NCI-H524 (cell line): Measurements from ENCODE around the gene SYDE2.
A peak's percentile ranks its signal among the peaks of the same experiment; 100 is the strongest.
"Not testable (repeated sequence)": the region's sequence is repeated elsewhere in the genome, so short reads cannot be mapped to it uniquely, and the experiment has no call there.

Experiments
- DNase-seq, 2 experiments: peaks; one replicate each; lab custom pipeline; 2025; lab: John Stamatoyannopoulos, UW

SYDE2 gene, protein sequence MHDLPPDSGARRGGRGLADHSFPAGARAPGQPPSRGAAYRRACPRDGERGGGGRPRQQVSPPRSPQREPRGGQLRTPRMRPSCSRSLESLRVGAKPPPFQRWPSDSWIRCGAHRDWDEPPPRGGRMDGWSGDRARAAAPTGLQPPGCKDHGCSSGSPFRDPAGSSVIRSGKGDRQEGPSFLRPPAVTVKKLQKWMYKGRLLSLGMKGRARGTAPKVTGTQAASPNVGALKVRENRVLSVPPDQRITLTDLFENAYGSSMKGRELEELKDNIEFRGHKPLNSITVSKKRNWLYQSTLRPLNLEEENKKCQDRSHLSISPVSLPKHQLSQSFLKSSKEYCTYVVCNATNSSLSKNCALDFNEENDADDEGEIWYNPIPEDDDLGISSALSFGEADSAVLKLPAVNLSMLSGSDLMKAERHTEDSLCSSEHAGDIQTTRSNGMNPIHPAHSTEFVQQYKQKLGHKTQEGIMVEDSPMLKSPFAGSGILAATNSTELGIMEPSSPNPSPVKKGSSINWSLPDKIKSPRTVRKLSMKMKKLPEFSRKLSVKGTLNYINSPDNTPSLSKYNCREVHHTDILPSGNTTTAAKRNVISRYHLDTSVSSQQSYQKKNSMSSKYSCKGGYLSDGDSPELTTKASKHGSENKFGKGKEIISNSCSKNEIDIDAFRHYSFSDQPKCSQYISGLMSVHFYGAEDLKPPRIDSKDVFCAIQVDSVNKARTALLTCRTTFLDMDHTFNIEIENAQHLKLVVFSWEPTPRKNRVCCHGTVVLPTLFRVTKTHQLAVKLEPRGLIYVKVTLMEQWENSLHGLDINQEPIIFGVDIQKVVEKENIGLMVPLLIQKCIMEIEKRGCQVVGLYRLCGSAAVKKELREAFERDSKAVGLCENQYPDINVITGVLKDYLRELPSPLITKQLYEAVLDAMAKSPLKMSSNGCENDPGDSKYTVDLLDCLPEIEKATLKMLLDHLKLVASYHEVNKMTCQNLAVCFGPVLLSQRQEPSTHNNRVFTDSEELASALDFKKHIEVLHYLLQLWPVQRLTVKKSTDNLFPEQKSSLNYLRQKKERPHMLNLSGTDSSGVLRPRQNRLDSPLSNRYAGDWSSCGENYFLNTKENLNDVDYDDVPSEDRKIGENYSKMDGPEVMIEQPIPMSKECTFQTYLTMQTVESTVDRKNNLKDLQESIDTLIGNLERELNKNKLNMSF

DNA sequence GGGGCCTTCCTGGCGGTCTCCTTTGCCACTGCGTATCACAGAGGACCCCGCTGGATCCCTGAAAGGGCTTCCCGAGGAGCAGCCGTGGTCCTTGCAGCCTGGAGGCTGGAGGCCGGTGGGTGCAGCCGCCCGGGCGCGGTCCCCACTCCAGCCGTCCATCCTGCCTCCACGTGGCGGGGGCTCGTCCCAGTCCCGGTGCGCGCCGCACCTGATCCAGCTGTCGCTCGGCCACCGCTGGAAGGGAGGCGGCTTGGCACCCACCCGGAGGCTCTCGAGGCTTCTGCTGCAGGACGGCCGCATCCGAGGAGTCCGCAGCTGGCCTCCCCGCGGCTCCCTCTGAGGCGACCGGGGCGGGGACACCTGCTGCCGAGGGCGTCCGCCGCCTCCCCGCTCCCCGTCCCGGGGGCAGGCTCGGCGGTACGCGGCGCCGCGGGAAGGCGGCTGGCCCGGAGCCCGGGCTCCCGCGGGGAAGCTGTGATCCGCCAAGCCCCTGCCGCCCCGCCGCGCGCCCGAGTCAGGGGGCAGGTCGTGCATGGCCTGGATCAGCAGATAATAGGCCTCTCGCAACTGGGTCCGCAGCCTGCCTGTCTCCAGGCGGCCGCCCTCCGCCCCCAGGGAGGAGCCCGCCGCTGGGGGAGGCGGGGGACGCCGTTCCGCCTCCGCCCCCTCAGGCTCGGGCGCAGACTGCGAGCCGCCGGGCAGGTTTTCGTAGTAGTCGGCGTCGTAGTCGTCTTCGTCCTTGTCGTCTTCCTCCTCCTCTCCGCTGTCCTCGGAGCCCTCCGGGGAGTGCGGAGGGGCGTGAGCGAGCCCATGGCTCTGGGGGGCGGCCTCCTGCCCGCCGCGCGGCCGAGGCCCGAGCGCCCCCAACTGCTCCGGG is at the start of gene SYDE2:
TSS of gene SYDE2 (minus strand) at position 554 of the 877 bp plus-strand sequence. CDS start at position 534, 20 bp downstream.
- peak; percentile 38 to 69 for DNase-seq

GRCh38 chr1:85249042-85249441 is 48.2 kb upstream of the SYDE2 start:
- DNase-seq, result not testable (repeated sequence)

DNA sequence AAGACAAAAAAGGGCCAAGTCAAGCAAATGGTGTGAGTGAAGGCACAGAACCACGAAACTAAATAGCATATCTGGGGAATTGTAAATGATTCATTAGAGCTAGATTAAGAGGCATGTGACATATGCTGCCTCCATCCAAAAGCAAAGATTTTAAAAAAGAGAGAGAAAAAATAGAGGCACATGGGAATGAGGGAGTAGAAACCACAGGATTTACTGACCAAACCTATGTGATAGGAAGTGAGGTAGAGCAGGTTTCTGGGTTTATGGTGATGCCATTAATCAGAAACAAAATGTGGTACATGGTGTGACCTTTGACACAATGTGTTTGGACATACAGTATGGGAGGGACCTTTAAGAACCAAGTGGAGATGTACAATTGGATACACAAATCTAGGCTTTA is 45.1 kb upstream of the SYDE2 start:
- peak in 1 of 2 experiments; percentile 18 for DNase-seq

GRCh38 chr1:85245456-85245855 is 44.6 kb upstream of the SYDE2 start:
- no peak for DNase-seq

DNA sequence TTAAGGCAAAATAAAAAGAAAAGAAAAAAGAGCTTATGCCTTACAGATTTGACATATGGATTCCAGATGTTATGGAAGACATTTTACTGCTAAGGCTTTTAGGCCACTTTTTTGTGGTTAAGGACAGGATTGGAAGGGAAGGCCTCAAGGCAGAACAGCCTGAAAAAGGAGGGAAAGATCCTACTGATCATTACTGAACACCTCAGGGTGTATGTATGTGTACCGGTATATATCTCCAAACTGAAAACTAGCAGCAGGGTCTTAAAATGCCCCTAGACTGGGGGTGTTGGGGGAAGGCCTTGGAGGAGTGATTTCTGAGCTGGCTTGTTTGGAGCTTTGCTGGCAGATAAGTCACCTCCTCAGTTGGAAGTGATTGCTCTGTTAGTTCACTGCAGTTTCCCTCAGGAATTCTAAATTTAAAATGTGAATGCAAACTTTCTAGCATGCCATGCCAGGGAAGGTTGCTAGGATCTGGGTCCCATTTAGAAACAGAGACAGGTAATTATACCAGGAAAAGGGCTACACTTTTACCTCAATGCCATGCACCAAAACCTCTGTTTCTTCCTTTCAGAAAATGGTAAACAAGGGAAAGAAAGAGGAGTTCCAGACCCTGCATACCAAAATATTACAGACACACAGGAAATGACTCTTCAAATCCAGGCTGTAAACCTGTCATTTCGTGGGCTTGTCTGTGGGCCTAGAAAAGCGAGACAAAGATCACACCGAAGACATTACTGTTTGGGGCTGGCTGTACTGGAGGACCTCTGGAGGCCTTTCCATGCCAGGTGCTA is 43.6 kb upstream of the SYDE2 start:
- peak; percentile 4 to 45 for DNase-seq

DNA sequence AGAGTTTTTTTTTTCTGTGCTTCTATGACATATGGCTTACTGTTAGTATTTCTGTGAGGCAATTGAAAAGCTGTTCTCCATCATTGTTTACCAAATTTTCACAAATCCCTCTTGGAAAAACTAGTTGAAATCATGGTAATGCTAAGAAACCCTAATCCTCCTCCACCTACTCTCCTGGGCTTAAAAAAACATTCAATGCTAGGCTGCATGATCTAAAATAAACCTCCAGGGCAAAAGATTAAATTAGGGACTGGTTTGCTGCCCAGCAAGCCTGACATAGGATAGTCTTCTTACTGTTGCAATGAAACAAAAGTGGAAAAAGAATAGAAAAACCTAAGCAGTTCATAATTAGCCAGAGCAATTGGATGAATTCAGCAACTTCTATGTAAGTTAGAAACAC is 42.6 kb upstream of the SYDE2 start:
- peak; percentile 24 to 77 for DNase-seq

DNA sequence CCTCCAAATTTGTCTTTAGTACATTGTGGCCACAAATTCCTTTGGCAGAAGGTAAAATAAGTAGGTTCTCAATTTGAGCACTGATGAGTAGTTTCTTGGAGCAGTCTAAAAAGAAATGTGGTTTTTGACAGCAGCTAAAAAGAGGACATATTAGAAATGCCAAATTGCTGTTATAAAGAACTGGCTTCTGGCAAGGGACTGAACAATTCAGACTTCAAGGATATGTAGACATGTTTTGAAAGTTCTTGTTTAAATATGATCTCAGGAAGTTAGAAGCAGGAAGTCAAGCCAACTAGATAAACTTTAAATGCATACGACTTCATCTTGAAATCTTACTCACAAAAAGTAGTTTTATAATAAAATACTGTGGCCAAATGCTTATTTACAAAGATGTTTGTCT is 39.8 kb upstream of the SYDE2 start:
- no peak for DNase-seq

- peak; percentile 55 to 68 for DNase-seq
Measured at GRCh38 chr1:85240174-85240601, 39.4 kb upstream of the SYDE2 start.

- DNase-seq, result no peak
Measured at GRCh38 chr1:85237613-85238012, 36.8 kb upstream of the SYDE2 start.

DNA sequence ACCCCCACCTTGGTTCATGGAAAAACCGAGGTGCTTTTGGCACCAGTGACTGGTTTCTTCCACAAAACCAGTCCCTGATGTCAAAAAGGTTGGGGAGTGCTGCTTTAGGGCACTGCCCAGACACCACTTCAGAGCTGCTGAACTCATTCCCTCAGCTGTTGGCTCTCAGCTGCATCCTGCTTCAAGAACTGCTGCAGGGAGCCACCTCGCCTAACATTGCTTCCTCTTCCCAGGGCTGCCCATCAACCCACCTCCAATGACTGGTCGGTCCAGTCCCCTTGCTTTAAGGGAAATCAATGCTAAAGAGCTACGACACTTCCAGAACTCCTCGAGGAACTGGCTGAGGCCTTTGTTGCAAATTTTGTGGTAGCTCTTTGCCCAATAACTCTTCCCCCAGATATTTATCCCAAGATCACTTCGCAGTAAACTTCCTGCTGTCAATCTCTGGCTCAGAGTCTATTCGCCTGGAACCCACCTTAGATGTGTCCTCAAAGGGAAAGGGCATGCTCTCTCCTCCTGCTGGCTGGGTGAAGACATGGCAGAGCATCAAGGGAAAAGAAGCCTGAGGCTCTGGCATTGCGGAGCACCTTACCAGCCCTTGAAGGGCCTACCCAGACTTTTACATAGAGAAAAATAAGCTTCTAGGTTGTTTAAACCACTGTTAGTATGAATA is 29.6 kb upstream of the SYDE2 start:
- DNase-seq, result no peak

- no peak for DNase-seq
Measured at GRCh38 chr1:85229574-85230097, 28.8 kb upstream of the SYDE2 start.

GRCh38 chr1:85228972-85229371 is 28.2 kb upstream of the SYDE2 start:
- no peak for DNase-seq

DNA sequence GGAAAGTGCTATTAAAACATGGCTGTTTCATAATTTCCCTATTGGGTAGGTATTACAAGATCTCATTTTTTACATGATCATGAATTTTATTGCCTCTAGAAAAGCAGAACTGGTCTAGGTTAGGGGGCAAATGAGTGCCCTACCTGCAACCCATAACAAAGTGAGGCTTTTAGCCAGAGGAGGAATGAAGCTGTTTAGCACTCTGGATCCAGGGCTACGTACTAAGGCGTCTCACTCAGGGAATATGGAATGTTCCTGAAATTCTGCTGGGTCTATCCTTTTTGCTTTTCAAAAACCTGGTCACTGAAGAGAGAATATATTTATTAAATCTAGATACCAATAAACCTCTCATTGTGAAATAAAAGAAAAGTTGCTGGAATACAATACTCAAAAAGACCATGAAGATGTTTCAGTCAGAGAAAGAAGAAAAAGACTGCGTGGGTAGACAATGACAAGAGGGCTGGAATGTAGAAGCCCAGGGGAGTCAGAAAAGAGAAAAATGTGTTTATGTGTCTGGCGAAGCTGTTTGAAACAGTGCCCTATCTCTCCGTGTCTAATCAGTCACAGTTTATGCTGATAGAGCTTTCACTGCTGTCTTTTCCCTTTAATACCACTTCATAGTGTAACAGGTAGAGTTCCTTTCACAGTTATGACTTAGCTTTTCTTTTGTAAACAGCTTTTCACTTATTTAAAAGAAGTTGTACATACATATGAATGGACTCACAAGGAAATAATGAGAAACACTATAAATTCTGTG is 25.0 kb upstream of the SYDE2 start:
- DNase-seq, result no peak

DNA sequence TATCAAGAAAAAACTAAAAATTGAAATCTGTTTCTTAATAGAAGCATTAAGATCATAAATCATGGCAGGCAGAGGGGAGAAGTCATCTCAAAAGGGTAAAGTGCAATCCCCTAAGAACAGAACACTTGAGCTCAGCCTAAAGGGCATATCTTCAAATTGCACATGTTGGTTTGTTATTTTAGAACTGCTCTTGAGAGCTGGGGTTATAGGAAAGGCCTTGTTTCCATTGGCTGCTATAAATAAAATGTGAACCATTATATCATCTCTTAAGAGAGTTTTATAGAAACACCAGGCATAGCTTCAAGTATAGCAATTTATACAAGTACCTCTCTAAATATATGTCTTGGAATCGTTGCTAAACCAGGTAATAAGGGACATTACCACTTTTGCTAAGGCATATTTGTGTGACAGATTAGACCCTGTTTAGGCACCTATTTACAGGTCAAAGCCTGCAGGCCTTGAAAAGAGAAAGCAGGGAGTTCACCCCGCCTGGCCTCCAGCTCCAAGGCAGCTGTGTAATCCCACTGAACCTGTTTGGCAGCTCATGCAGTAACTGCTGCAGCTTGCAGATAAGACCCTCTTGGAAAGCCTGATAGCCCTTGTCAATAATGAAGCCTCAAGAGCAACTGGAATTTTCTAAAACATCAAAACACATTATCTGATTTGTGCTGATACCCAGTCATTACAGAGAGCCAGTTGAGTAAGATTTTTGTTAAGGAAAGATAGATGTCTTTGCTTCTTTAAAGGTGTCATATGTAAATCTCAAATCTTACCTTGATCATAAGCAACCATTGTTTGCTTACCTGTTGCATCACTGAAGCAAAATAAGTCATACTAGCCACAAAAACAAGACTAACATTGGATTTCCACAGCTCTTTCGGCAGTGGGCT is 24.2 kb upstream of the SYDE2 start:
- peak; percentile 10 to 58 for DNase-seq

GRCh38 chr1:85224295-85224694 is 23.5 kb upstream of the SYDE2 start:
- no peak for DNase-seq

- DNase-seq, result no peak
Measured at GRCh38 chr1:85223334-85223733, 22.5 kb upstream of the SYDE2 start.

DNA sequence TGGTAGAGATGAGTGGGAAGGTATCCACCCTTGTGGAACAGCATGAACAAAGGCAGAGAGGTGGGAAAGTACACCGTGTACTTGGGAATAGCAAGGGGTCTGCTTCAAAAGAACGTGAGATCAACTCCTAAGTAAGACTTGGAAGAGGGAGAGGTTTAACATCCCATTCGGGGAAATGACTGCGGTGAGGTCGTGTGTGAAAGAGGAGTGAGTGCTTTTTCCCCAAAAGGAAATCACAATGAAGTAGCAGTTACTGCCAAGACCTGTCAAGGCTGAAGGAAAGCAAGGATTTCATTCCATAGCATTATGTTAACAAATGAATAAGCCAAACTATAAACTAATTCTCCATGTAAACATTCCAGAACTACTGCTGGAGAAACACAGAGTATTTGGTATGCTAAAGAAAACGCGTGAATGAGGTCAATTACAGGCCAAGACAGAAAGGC is 20.0 kb upstream of the SYDE2 start:
- DNase-seq, result no peak
